GM10266 (cell line): Measurements from ENCODE around the gene PID1.
"Not testable (repeated sequence)": the region's sequence is repeated elsewhere in the genome, so short reads cannot be mapped to it uniquely, and the experiment has no call there.

Source experiments
- DNase-seq: peaks from one replicate; pipeline ENCODE4 v3.0.0; 2012; ENCODE audit errors: extremely low spot score
- TF ChIP-seq, protein P1 (sequence below): IDR thresholded peaks from 2 replicates; pipeline ENCODE4 v1.5.1; 2012; ENCODE audit warnings: mild to moderate bottlenecking, low read depth; ENCODE audit not compliant: control insufficient read depth, insufficient read depth; ENCODE audit errors: missing control alignments

The PID1 gene

DNA sequence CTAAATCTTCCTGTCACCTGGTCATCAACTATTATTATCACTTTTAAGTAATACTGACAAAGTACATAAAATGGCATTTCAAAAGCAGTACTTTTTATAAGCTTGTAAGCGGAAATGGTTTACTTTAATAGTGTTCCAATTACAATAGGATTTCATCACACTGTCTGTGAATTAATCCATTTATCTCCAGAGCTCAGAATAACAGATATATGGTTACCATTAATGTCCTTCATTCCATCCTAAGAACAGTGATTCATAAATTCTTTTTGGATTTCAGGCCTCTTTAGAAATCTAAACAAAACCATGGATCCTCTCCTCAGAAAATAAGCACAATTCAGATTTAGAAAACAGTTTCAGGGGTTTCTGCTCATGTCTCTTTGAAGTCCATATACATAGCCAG, 68.4 kb downstream of the PID1 start:
- TF ChIP-seq, protein P1, sequence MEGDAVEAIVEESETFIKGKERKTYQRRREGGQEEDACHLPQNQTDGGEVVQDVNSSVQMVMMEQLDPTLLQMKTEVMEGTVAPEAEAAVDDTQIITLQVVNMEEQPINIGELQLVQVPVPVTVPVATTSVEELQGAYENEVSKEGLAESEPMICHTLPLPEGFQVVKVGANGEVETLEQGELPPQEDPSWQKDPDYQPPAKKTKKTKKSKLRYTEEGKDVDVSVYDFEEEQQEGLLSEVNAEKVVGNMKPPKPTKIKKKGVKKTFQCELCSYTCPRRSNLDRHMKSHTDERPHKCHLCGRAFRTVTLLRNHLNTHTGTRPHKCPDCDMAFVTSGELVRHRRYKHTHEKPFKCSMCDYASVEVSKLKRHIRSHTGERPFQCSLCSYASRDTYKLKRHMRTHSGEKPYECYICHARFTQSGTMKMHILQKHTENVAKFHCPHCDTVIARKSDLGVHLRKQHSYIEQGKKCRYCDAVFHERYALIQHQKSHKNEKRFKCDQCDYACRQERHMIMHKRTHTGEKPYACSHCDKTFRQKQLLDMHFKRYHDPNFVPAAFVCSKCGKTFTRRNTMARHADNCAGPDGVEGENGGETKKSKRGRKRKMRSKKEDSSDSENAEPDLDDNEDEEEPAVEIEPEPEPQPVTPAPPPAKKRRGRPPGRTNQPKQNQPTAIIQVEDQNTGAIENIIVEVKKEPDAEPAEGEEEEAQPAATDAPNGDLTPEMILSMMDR, result no peak
- DNase-seq, result no peak

GRCh38 chr2:229201521-229201920, 69.6 kb downstream of the PID1 start:
- TF ChIP-seq, protein P1, result no peak

DNA sequence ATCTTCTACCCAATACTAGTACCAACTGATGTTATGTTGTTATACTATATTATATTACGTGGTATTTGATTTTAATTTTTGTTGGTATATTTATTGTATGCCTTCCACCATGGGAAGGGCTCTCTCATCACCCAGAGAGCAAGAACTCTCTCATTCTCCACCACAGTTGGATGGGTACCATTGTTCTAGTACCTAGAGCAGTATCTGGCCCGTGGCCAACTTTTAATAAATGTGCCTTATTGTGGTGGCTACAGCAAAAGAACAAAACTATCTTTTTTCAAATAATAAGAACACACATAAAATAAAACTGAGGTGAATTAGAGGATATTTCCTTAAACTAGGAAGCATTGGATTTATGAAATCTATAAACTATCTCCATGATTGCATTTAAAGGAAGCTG, 71.8 kb downstream of the PID1 start:
- TF ChIP-seq, protein P1, result no peak

More at GRCh38 chr2:229201521-229201920, 69.6 kb downstream of the PID1 start:
- DNase-seq, result no peak

DNA sequence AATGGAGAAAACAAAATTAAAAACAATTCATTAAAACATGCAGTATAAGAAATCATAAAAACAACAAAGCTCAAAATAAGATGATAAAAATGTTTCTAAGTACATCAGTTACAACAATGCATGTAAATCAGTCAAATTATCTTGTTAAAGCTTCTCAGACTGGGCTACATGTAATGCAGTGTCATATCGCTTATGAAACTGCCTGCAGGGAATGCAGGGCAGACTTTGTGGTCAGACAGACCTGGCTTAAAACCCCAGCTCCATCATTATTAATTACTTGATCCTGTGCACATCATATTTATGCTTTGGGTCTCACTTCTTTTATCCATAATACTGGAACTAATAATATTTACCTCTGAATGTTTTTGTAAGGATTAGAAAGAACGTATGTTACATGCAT, 74.6 kb downstream of the PID1 start:
- DNase-seq, result no peak
- TF ChIP-seq, protein P1, result no peak

More for the DNA sequence above, 71.8 kb downstream of the PID1 start:
- DNase-seq, result no peak

- TF ChIP-seq, protein P1, result no peak
Measured at GRCh38 chr2:229195346-229195947, 75.6 kb downstream of the PID1 start.

DNA sequence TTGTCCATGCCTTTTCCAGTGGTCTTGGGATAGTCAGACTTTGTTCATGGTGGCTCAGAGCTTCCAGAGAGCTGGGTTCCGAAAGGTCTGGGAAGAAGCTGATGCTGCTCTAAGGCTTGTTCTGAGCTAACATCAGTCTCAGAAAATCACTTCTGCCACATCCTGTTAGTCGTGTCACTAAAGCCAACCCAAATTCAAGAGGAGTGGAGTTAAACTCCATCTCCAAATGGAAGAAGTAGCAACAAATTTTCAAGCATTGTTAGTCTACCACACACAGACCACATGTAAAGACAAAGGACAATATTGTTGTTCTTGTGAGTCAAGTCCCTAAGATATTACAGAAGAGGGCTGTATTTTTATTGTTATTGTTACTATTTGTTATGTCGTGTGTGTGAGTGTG, 77.8 kb downstream of the PID1 start:
- TF ChIP-seq, protein P1, result no peak
- DNase-seq, result no peak

More at GRCh38 chr2:229195346-229195947, 75.6 kb downstream of the PID1 start:
- DNase-seq, result no peak

DNA sequence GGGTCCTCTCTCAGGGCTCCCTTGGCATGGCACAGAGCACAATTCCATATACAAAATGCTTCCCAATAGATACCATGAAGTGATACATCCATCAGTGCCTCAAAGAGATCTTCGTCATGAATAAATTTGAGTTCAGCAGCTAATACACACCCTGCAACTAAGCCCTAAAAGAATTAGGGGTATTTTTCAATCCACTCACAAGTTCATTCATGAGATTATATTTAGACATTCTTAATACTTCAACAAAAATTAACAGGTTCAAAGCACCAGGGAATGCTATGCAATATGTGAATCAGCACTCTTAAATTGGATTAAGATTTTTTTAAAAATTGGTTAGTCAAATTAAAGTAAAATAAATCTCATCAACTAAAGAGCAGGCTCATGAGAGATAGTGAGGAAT, 79.7 kb downstream of the PID1 start:
- no peak for DNase-seq
- TF ChIP-seq, protein P1, result no peak

DNA sequence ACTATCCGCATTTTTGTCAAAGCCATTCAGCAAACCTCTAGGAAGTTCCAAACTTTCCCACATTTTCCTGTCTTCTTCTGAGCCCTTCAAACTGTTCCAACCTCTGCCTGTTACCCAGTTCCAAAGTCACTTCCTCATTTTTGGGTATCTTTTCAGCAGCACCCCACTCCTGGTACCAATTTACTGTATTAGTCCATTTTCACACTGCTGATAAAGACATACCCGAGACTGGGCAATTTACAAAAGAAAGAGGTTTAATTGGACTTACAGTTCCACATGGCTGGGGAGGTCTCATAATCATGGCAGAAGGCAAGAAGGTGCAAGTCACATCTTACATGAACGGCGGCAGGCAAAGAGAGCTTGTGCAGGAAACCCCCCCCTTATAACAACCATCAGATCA, 84.0 kb downstream of the PID1 start:
- not testable (repeated sequence) for DNase-seq
